Immature natural killer cell (primary cell): ENCODE measurements around the gene KDM4C. TPM values are rescaled to one million over a fixed set of nuclear protein-coding genes. Genes with fewer than 3 reads are reported as not detected.

Experiments
- DNase-seq, 3 donors: peaks; one replicate each; pipeline ENCODE4 v3.0.0; 2022; ENCODE audit warnings: mixed read lengths in 1 of 3
- H3K27ac Mint-ChIP-seq, 6 donors: one replicate each; pipeline ENCODE4 v1.8.0; 2020; ENCODE audit warnings: mixed read lengths in 6 of 6, mild to moderate bottlenecking in 5 of 6, inconsistent platforms in 4 of 6, moderate library complexity in 3 of 6
- H3K27me3 Mint-ChIP-seq, 3 donors: one replicate each; pipeline ENCODE4 v1.8.0; 2020 to 2021; ENCODE audit warnings: low read depth in 3 of 3, mild to moderate bottlenecking in 3 of 3, mixed read lengths in 3 of 3, moderate library complexity in 3 of 3, inconsistent platforms in 1 of 3
- H3K36me3 Mint-ChIP-seq, 3 donors: one replicate each; pipeline ENCODE4 v1.8.0; 2020; ENCODE audit warnings: mixed read lengths in 3 of 3, inconsistent platforms in 2 of 3, mild to moderate bottlenecking in 2 of 3
- H3K4me1 Mint-ChIP-seq, 2 donors: one replicate each; pipeline ENCODE4 v1.8.0; 2020; ENCODE audit warnings: inconsistent platforms in 2 of 2, mild to moderate bottlenecking in 2 of 2, mixed read lengths in 2 of 2, moderate library complexity in 1 of 2
- H3K4me3 Mint-ChIP-seq, 5 donors: one replicate each; pipeline ENCODE4 v1.8.0; 2020; ENCODE audit warnings: mild to moderate bottlenecking in 5 of 5, mixed read lengths in 5 of 5, inconsistent platforms in 3 of 5, moderate library complexity in 3 of 5
- H3K9me3 Mint-ChIP-seq, 6 donors: one replicate each; pipeline ENCODE4 v1.8.0; 2020; ENCODE audit warnings: mild to moderate bottlenecking in 6 of 6, mixed read lengths in 6 of 6, inconsistent platforms in 4 of 6, moderate library complexity in 3 of 6
- polyA plus RNA-seq, 3 donors: library from polyadenylated mRNA; unstranded; fragments of 300-500 nt; fragmentation: Illumina TruSeq; gene quantifications; one replicate each; pipeline ENCODE4 v1.2.3, GENCODE V29; 2021

KDM4C gene
- polyA plus RNA-seq, 3 donors from 2014 or later: 18.2 to 45.6 (median 29.9) TPM

GRCh38 chr9:6894135-6894534 lies 136.4 kb downstream of the KDM4C start:
- peak overlapping the region in 4 of 5 donors; percentile 19 to 50 (median 45) for H3K4me3 Mint-ChIP-seq
- peak overlapping the region in 2 of 6 donors; percentile 32 to 76 for H3K27ac Mint-ChIP-seq
- H3K36me3 Mint-ChIP-seq: peaks cover 0 to 27% (median 10%) of the 10 kb centered on the region in 3 donors
- DNase-seq: no peak
- peaks cover 44 to 67% of the 10 kb centered on the region in 2 donors for H3K4me1 Mint-ChIP-seq
- H3K27me3 Mint-ChIP-seq: peaks cover 0 to 2% (median 0%) of the 10 kb centered on the region in 3 donors
- H3K9me3 Mint-ChIP-seq: no peaks in the 10 kb centered on the region

GRCh38 chr9:6895754-6896153 lies 138.0 kb downstream of the KDM4C start:
- Mint-ChIP-seq H3K9me3 (no peaks in the 10 kb centered on the region), H3K36me3 (peaks cover 0 to 17% (median 4%) of the 10 kb centered on the region in 3 donors), H3K4me1 (peaks cover 48 to 65% of the 10 kb centered on the region in 2 donors), H3K27ac (no peak overlapping the region), H3K4me3 (no peak overlapping the region), H3K27me3 (peaks cover 0 to 3% (median 0%) of the 10 kb centered on the region in 3 donors)
- no peak for DNase-seq

- peaks cover 52 to 69% of the 10 kb centered on the region in 2 donors for H3K4me1 Mint-ChIP-seq
- no peak for DNase-seq
- H3K36me3 Mint-ChIP-seq: peaks cover 0 to 14% (median 4%) of the 10 kb centered on the region in 3 donors
- no peak overlapping the region for H3K4me3 Mint-ChIP-seq
- peaks cover 0 to 2% (median 0%) of the 10 kb centered on the region in 3 donors for H3K27me3 Mint-ChIP-seq
- peak overlapping the region in 2 of 6 donors; percentile 22 to 60 for H3K27ac Mint-ChIP-seq
- H3K9me3 Mint-ChIP-seq: no peaks in the 10 kb centered on the region
These were observed 138.8 kb downstream of the KDM4C start for GRCh38 chr9:6896562-6896961.

- Mint-ChIP-seq H3K36me3 (peaks cover 0 to 14% (median 4%) of the 10 kb centered on the region in 3 donors), H3K4me3 (no peak overlapping the region), H3K27me3 (peaks cover 0 to 2% (median 0%) of the 10 kb centered on the region in 3 donors), H3K27ac (peak overlapping the region in 2 of 6 donors; percentile 9 to 16), H3K9me3 (no peaks in the 10 kb centered on the region), H3K4me1 (peaks cover 60 to 77% of the 10 kb centered on the region in 2 donors)
- no peak for DNase-seq
These were observed 139.5 kb downstream of the KDM4C start for GRCh38 chr9:6897207-6897822.

- H3K36me3 Mint-ChIP-seq: peaks cover 0 to 14% (median 4%) of the 10 kb centered on the region in 3 donors
- peaks cover 0 to 3% (median 2%) of the 10 kb centered on the region in 3 donors for H3K27me3 Mint-ChIP-seq
- no peak overlapping the region for H3K27ac Mint-ChIP-seq
- no peak for DNase-seq
- no peak overlapping the region for H3K4me3 Mint-ChIP-seq
- H3K9me3 Mint-ChIP-seq: no peaks in the 10 kb centered on the region
- peaks cover 65 to 82% of the 10 kb centered on the region in 2 donors for H3K4me1 Mint-ChIP-seq
These were observed 140.1 kb downstream of the KDM4C start for GRCh38 chr9:6897898-6898302.

- H3K4me3 Mint-ChIP-seq: no peak overlapping the region
- DNase-seq: no peak
- no peaks in the 10 kb centered on the region for H3K9me3 Mint-ChIP-seq
- peaks cover 54 to 69% of the 10 kb centered on the region in 2 donors for H3K4me1 Mint-ChIP-seq
- H3K27me3 Mint-ChIP-seq: peaks cover 0 to 3% (median 2%) of the 10 kb centered on the region in 3 donors
- peak overlapping the region in 2 of 6 donors; percentile 4 to 7 for H3K27ac Mint-ChIP-seq
- H3K36me3 Mint-ChIP-seq: peaks cover 0 to 4% (median 0%) of the 10 kb centered on the region in 3 donors
These were observed 141.5 kb downstream of the KDM4C start for GRCh38 chr9:6899274-6899673.

GRCh38 chr9:6900440-6900883 lies 142.7 kb downstream of the KDM4C start:
- H3K27me3 Mint-ChIP-seq: peaks cover 0 to 3% (median 2%) of the 10 kb centered on the region in 3 donors
- no peaks in the 10 kb centered on the region for H3K9me3 Mint-ChIP-seq
- H3K4me1 Mint-ChIP-seq: peaks cover 46 to 57% of the 10 kb centered on the region in 2 donors
- H3K4me3 Mint-ChIP-seq: no peak overlapping the region
- H3K27ac Mint-ChIP-seq: peak overlapping the region; percentile 16 to 75 (median 31)
- DNase-seq: no peak
- peaks cover 0 to 4% (median 0%) of the 10 kb centered on the region in 3 donors for H3K36me3 Mint-ChIP-seq

- Mint-ChIP-seq H3K9me3 (no peaks in the 10 kb centered on the region), H3K27ac (peak overlapping the region; percentile 7 to 75 (median 70)), H3K4me1 (peaks cover 43 to 55% of the 10 kb centered on the region in 2 donors), H3K27me3 (peaks cover 0 to 3% (median 2%) of the 10 kb centered on the region in 3 donors), H3K36me3 (peaks cover 0 to 4% (median 0%) of the 10 kb centered on the region in 3 donors), H3K4me3 (no peak overlapping the region)
- no peak for DNase-seq
These were observed 143.4 kb downstream of the KDM4C start for GRCh38 chr9:6901180-6901579.

- Mint-ChIP-seq H3K9me3 (no peaks in the 10 kb centered on the region), H3K36me3 (peaks cover 0 to 4% (median 0%) of the 10 kb centered on the region in 3 donors)
These were observed 144.7 kb downstream of the KDM4C start for GRCh38 chr9:6902423-6902822.

GRCh38 chr9:6904371-6904770 lies 146.6 kb downstream of the KDM4C start:
- Mint-ChIP-seq H3K36me3 (peaks cover 0 to 4% (median 0%) of the 10 kb centered on the region in 3 donors), H3K4me1 (peaks cover 34 to 42% of the 10 kb centered on the region in 2 donors), H3K9me3 (no peaks in the 10 kb centered on the region), H3K27me3 (peaks cover 0 to 3% (median under 1%) of the 10 kb centered on the region in 3 donors), H3K27ac (no peak overlapping the region), H3K4me3 (no peak overlapping the region)
- DNase-seq: no peak

More at GRCh38 chr9:6902423-6902822, 144.7 kb downstream of the KDM4C start:
- H3K27me3 Mint-ChIP-seq: peaks cover 0 to 3% (median 2%) of the 10 kb centered on the region in 3 donors
- peak overlapping the region in 3 of 5 donors; percentile 1 to 31 (median 31) for H3K4me3 Mint-ChIP-seq
- DNase-seq: no peak
- peaks cover 38 to 44% of the 10 kb centered on the region in 2 donors for H3K4me1 Mint-ChIP-seq
- peak overlapping the region; percentile 14 to 64 (median 53) for H3K27ac Mint-ChIP-seq

- Mint-ChIP-seq H3K27ac (no peak overlapping the region), H3K9me3 (no peaks in the 10 kb centered on the region), H3K4me1 (peaks cover 27 to 34% of the 10 kb centered on the region in 2 donors), H3K36me3 (no peaks in the 10 kb centered on the region), H3K27me3 (peaks cover 0 to 5% (median 0%) of the 10 kb centered on the region in 3 donors), H3K4me3 (no peak overlapping the region)
- no peak for DNase-seq
These were observed 148.1 kb downstream of the KDM4C start for GRCh38 chr9:6905850-6906375.

GRCh38 chr9:6907772-6908381 lies 150.1 kb downstream of the KDM4C start:
- Mint-ChIP-seq H3K4me1 (peaks cover 24 to 25% of the 10 kb centered on the region in 2 donors), H3K27ac (no peak overlapping the region), H3K9me3 (no peaks in the 10 kb centered on the region), H3K36me3 (no peaks in the 10 kb centered on the region), H3K27me3 (peaks cover 0 to 2% (median 0%) of the 10 kb centered on the region in 3 donors), H3K4me3 (no peak overlapping the region)
- no peak for DNase-seq

- Mint-ChIP-seq H3K27me3 (peaks cover 0 to 2% (median 0%) of the 10 kb centered on the region in 3 donors), H3K4me3 (no peak overlapping the region), H3K9me3 (no peaks in the 10 kb centered on the region)
These were observed 151.4 kb downstream of the KDM4C start for GRCh38 chr9:6909181-6909580.

GRCh38 chr9:6910032-6910431 lies 152.3 kb downstream of the KDM4C start:
- peaks cover 34 to 37% of the 10 kb centered on the region in 2 donors for H3K4me1 Mint-ChIP-seq
- DNase-seq: no peak
- H3K27ac Mint-ChIP-seq: no peak overlapping the region
- peaks cover 0 to 2% (median 0%) of the 10 kb centered on the region in 3 donors for H3K27me3 Mint-ChIP-seq
- H3K36me3 Mint-ChIP-seq: no peaks in the 10 kb centered on the region
- H3K9me3 Mint-ChIP-seq: no peaks in the 10 kb centered on the region
- H3K4me3 Mint-ChIP-seq: no peak overlapping the region

More at GRCh38 chr9:6909181-6909580, 151.4 kb downstream of the KDM4C start:
- Mint-ChIP-seq H3K4me1 (peaks cover 31 to 32% of the 10 kb centered on the region in 2 donors), H3K36me3 (no peaks in the 10 kb centered on the region), H3K27ac (no peak overlapping the region)
- DNase-seq: no peak
